Keratinocyte (primary cell): Measurements from ENCODE around the gene ACTG1. TPM values are rescaled to one million over a fixed set of nuclear protein-coding genes. Genes with fewer than 3 reads are reported as not detected.

Experiments
- DNase-seq: peaks from one replicate; pipeline ENCODE4 v3.0.0-alpha.2; 2011; ENCODE audit warnings: low read depth, missing footprints, low spot score
- FAIRE-seq: peaks from 2 replicates; lab custom pipeline; 2011; peaks lifted over from hg19 to GRCh38; lab: Jason Lieb, UNC
- H2AFZ ChIP-seq: 2 replicates; pipeline ENCODE4 v1.6.0; 2012; ENCODE audit warnings: low read length, control low read depth, inconsistent platforms; ENCODE audit not compliant: control insufficient read depth
- H3K27ac ChIP-seq: 2 replicates; pipeline ENCODE4 v1.5.1; 2011; ENCODE audit warnings: low read length; ENCODE audit not compliant: control insufficient read depth, insufficient read depth
- H3K27me3 ChIP-seq: 3 replicates; pipeline ENCODE4 v1.6.0; 2011; ENCODE audit warnings: low read length; ENCODE audit not compliant: control insufficient read depth, insufficient read depth; ENCODE audit errors: extremely low read depth
- H3K36me3 ChIP-seq, 2 experiments: 2 replicates in 1 of 2; 3 replicates in 1 of 2; pipeline ENCODE4 v1.5.1; 2011; ENCODE audit warnings: low read length in 2 of 2, mild to moderate bottlenecking in 1 of 2; ENCODE audit not compliant: control insufficient read depth in 2 of 2, insufficient read depth in 2 of 2; ENCODE audit errors: extremely low read depth in 1 of 2
- H3K4me1 ChIP-seq: 3 replicates; pipeline ENCODE4 v1.5.1; 2011; ENCODE audit warnings: low read length; ENCODE audit not compliant: control insufficient read depth, insufficient read depth; ENCODE audit errors: extremely low read depth
- H3K4me2 ChIP-seq: 3 replicates; pipeline ENCODE4 v1.6.0; 2011; ENCODE audit warnings: low read depth, low read length; ENCODE audit not compliant: control insufficient read depth, insufficient read depth; ENCODE audit errors: extremely low read depth
- H3K4me3 ChIP-seq, 3 experiments: fragments of 200-600 bp in 1 of 3; sonication (generic) in 1 of 3; 2 replicates in 2 of 3; 3 replicates in 1 of 3; pipeline ENCODE4 v1.5.1; 2011 to 2016; ENCODE audit warnings: low read length in 3 of 3, mild to moderate bottlenecking in 3 of 3, control low read depth in 2 of 3, inconsistent platforms in 1 of 3, low read depth in 1 of 3, mixed read lengths in 1 of 3, mixed run types in 1 of 3, moderate library complexity in 1 of 3; ENCODE audit not compliant: control insufficient read depth in 2 of 3, insufficient read depth in 2 of 3; ENCODE audit errors: extremely low read depth in 1 of 3
- H3K79me2 ChIP-seq: 2 replicates; pipeline ENCODE4 v1.6.0; 2012; ENCODE audit warnings: low read length; ENCODE audit not compliant: control insufficient read depth, insufficient read depth
- H3K9ac ChIP-seq: 3 replicates; pipeline ENCODE4 v1.6.0; 2011; ENCODE audit warnings: low read length; ENCODE audit not compliant: control insufficient read depth, insufficient read depth; ENCODE audit errors: extremely low read depth
- H3K9me1 ChIP-seq: 3 replicates; pipeline ENCODE4 v1.6.0; 2011; ENCODE audit warnings: low read length; ENCODE audit not compliant: control insufficient read depth, insufficient read depth; ENCODE audit errors: extremely low read depth
- H3K9me3 ChIP-seq: 2 replicates; pipeline ENCODE4 v1.5.1; 2012; ENCODE audit warnings: low read depth, low read length; ENCODE audit not compliant: control insufficient read depth
- H4K20me1 ChIP-seq: 3 replicates; pipeline ENCODE4 v1.6.0; 2011; ENCODE audit warnings: low read length; ENCODE audit not compliant: control insufficient read depth, insufficient read depth; ENCODE audit errors: extremely low read depth
- EZH2 ChIP-seq: IDR thresholded peaks from one replicate; pipeline ENCODE4 v1.6.1; 2012; ENCODE audit warnings: inconsistent platforms, mild to moderate bottlenecking, low read length, moderate library complexity
- dilution Hi-C: fragments of 300-500 bp; cut with MboI; formaldehyde crosslinking; loops from one replicate; pipeline ENCODE4 v1.7.0; 2020; ENCODE audit warnings: low sequenced_read_pairs; ENCODE audit not compliant: extremely low pct_ligation_motif_present
- polyA plus RNA-seq, 5 experiments: library from polyadenylated mRNA; depleted of rRNA in 3 of 5; stranded (reverse) in 3 of 5; stranded (forward) in 1 of 5; unstranded in 1 of 5; fragments of >200 nt; gene quantifications; 1 replicate in 1 of 5; 2 replicates in 3 of 5; 3 replicates in 1 of 5; pipeline versions ENCODE4 v1.2.1 to v1.2.3, GENCODE V29; 2011 to 2012; ENCODE audit warnings: missing spikeins in 2 of 5, low read depth in 1 of 5, low replicate concordance in 1 of 5
- TF ChIP-seq, protein P1 (sequence below), 3 experiments: IDR thresholded peaks in 1 of 3; conservative IDR thresholded peaks in 1 of 3; optimal IDR thresholded peaks in 1 of 3; 2 replicates in 2 of 3; 3 replicates in 1 of 3; pipeline versions ENCODE3 to v1.5.1; 2011; ENCODE audit warnings: low read length in 3 of 3, mild to moderate bottlenecking in 3 of 3, moderate library complexity in 2 of 3, control low read depth in 1 of 3, inconsistent platforms in 1 of 3; ENCODE audit not compliant: insufficient read depth in 2 of 3; ENCODE audit errors: extremely low read depth in 1 of 3

Gene ACTG1
- polyA plus RNA-seq, 1 donor (not counting 4 experiments of a cell fraction or from before 2014, with no cell fraction given) = 1,867 TPM

DNA sequence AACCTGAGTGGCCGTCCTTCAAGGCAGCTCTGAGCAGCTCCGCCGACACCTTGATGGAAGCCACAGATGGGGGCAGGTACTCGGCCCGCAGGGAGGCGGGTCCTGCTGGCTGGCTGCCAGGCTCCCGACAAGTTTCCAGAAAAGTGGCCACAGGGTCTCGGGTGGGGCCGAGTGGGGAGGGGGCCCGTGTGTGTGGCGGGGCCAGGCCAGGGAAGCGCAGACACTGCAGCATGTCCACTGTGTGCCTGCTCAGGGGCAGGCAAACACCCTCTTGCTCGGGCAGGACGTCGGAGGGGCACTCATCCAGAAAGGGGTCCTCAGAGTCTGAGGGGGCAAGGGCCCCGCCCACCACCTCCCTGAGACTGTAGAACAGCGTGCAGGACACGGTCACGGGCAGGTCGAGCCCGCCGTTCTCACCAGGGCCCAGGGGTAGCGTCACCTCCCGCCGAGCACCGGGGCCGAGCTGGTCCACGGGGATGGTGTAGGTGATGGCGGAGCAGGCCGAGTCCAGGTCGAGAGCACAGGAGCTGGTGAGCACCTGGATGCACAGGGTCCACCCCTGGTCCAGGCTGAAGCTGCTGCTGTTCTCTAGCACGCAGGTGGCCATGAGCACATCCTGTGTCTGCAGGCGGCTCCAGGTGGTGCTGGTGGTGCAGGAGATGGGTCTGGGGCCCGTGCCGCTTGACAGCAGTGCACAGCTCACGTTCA lies 34.5 kb upstream of the ACTG1 start:
- Histone ChIP-seq H3K9ac (no peak overlapping the region), H3K36me3 (peaks cover 36 to 42% of the 10 kb centered on the region in 2 experiments)

DNA sequence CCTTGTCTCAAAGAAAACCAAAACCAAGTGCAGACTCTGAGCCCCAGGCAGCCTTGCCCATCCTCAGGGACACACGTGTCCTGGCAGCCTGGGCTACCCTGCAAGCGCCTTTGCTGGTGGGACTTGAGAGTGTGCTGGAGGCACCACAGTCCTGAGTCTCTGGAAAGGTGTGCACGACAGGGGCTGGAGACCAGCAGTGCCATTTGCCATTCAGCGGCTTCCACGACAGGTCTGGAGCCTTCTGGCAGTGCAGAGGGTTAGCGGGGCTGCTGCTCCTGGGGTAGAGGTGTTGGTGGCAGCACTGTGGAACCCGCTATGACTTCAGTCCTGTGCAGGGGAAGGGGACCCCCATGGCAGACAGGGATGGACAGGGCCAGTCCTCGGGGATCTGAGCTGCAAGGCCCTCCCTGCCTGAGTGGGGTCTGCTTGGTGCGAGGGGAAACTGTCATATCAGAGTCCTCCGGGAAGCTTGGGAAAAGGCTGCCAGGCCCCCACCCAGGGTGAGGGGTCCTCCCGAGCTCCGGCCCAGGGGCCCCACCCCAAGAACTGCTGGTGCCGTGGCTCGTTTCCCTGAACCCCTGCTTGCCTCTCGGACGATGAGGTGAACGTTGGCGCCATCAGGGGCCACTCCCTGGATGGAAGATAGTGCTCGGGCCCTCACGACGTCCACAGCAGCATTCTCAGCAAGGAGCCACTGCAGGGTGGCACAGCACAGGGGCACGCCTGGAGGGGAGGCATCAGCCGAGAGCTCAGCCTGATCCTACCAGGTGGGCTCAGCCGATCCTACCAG lies 32.8 kb upstream of the ACTG1 start:
- Histone ChIP-seq H3K9me1 (no peaks in the 10 kb centered on the region), H3K79me2 (peaks cover 9% of the 10 kb centered on the region), H3K4me2 (no peak overlapping the region), H4K20me1 (no peaks in the 10 kb centered on the region), H2AFZ (no peak overlapping the region), H3K27ac (no peak overlapping the region), H3K27me3 (no peaks in the 10 kb centered on the region), H3K4me1 (no peaks in the 10 kb centered on the region), H3K4me3 (no peak overlapping the region), H3K9ac (no peak overlapping the region), H3K9me3 (no peaks in the 10 kb centered on the region), H3K36me3 (peaks cover 37 to 38% of the 10 kb centered on the region in 2 experiments)
- DNase-seq (no peak), FAIRE-seq (no peak)
- dilution Hi-C loops = no loop called here
- TF ChIP-seq, protein P1, sequence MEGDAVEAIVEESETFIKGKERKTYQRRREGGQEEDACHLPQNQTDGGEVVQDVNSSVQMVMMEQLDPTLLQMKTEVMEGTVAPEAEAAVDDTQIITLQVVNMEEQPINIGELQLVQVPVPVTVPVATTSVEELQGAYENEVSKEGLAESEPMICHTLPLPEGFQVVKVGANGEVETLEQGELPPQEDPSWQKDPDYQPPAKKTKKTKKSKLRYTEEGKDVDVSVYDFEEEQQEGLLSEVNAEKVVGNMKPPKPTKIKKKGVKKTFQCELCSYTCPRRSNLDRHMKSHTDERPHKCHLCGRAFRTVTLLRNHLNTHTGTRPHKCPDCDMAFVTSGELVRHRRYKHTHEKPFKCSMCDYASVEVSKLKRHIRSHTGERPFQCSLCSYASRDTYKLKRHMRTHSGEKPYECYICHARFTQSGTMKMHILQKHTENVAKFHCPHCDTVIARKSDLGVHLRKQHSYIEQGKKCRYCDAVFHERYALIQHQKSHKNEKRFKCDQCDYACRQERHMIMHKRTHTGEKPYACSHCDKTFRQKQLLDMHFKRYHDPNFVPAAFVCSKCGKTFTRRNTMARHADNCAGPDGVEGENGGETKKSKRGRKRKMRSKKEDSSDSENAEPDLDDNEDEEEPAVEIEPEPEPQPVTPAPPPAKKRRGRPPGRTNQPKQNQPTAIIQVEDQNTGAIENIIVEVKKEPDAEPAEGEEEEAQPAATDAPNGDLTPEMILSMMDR (optimal IDR thresholded peaks at IDR 0.05 in 1 of 3, IDR thresholded peaks at IDR 0.05 in 1 of 3, conservative IDR thresholded peaks at IDR 0.05 in 1 of 3; ENCODE audit: extremely low read depth in 1 of 3, insufficient read depth in 2 of 3, low read length in 3 of 3) = no peak
- no peak for TF ChIP-seq EZH2

More for the DNA sequence above, 34.5 kb upstream of the ACTG1 start:
- FAIRE-seq (no peak), DNase-seq (no peak)
- Histone ChIP-seq H3K4me1 (peaks cover 7% of the 10 kb centered on the region), H3K4me2 (no peak overlapping the region), H3K9me3 (no peaks in the 10 kb centered on the region), H3K9me1 (no peaks in the 10 kb centered on the region), H3K79me2 (peaks cover 24% of the 10 kb centered on the region), H3K27ac (no peak overlapping the region), H3K27me3 (no peaks in the 10 kb centered on the region), H3K4me3 (no peak overlapping the region), H2AFZ (no peak overlapping the region), H4K20me1 (no peaks in the 10 kb centered on the region)
- TF ChIP-seq EZH2 = no peak
- TF ChIP-seq, protein P1 (optimal IDR thresholded peaks at IDR 0.05 in 1 of 3, IDR thresholded peaks at IDR 0.05 in 1 of 3, conservative IDR thresholded peaks at IDR 0.05 in 1 of 3; ENCODE audit: extremely low read depth in 1 of 3, insufficient read depth in 2 of 3, low read length in 3 of 3) = no peak
- dilution Hi-C loops = no loop called here
